Nephron progenitor cell (in vitro differentiated cells): ENCODE results near the gene LSM2.
"Not testable (repeated sequence)": the region's sequence is repeated elsewhere in the genome, so short reads cannot be mapped to it uniquely, and the experiment has no call there.

Experiments
- DNase-seq: peaks from one replicate; pipeline ENCODE4 v3.0.0; 2021
- H3K27ac Mint-ChIP-seq: 2 replicates; pipeline ENCODE4 v1.8.0; 2021; ENCODE audit warnings: mild to moderate bottlenecking, moderate library complexity, mixed read lengths
- H3K27me3 Mint-ChIP-seq: 2 replicates; pipeline ENCODE4 v1.8.0; 2021; ENCODE audit warnings: mild to moderate bottlenecking, low read depth, mixed read lengths; ENCODE audit not compliant: poor library complexity
- H3K36me3 Mint-ChIP-seq: 2 replicates; pipeline ENCODE4 v1.8.0; 2021; ENCODE audit warnings: low read depth, mixed read lengths
- H3K4me1 Mint-ChIP-seq: 2 replicates; pipeline ENCODE4 v1.8.0; 2021; ENCODE audit warnings: mixed read lengths
- H3K4me3 Mint-ChIP-seq: 2 replicates; pipeline ENCODE4 v1.8.0; 2021; ENCODE audit warnings: mild to moderate bottlenecking, moderate library complexity, mixed read lengths
- H3K9me3 Mint-ChIP-seq: 2 replicates; pipeline ENCODE4 v1.8.0; 2021; ENCODE audit warnings: mild to moderate bottlenecking, moderate library complexity, mixed read lengths
- TF ChIP-seq, protein P1 (sequence below): fragments of 200-600 bp; sonication (generic); IDR thresholded peaks from 2 replicates; pipeline ENCODE4 v1.5.0; 2021; ENCODE audit warnings: antibody characterized with exemption

LSM2 gene

GRCh38 chr6:31844507-31844906 lies 37.7 kb upstream of the LSM2 start:
- DNase-seq: no peak
- Mint-ChIP-seq H3K36me3 (peaks cover 22% of the 10 kb centered on the region), H3K9me3 (no peaks in the 10 kb centered on the region), H3K4me1 (peaks cover under 1% of the 10 kb centered on the region), H3K27ac (peak overlapping the region; percentile 59), H3K4me3 (no peak overlapping the region), H3K27me3 (peaks cover 9% of the 10 kb centered on the region)
- TF ChIP-seq, protein P1, sequence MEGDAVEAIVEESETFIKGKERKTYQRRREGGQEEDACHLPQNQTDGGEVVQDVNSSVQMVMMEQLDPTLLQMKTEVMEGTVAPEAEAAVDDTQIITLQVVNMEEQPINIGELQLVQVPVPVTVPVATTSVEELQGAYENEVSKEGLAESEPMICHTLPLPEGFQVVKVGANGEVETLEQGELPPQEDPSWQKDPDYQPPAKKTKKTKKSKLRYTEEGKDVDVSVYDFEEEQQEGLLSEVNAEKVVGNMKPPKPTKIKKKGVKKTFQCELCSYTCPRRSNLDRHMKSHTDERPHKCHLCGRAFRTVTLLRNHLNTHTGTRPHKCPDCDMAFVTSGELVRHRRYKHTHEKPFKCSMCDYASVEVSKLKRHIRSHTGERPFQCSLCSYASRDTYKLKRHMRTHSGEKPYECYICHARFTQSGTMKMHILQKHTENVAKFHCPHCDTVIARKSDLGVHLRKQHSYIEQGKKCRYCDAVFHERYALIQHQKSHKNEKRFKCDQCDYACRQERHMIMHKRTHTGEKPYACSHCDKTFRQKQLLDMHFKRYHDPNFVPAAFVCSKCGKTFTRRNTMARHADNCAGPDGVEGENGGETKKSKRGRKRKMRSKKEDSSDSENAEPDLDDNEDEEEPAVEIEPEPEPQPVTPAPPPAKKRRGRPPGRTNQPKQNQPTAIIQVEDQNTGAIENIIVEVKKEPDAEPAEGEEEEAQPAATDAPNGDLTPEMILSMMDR: no peak

DNA sequence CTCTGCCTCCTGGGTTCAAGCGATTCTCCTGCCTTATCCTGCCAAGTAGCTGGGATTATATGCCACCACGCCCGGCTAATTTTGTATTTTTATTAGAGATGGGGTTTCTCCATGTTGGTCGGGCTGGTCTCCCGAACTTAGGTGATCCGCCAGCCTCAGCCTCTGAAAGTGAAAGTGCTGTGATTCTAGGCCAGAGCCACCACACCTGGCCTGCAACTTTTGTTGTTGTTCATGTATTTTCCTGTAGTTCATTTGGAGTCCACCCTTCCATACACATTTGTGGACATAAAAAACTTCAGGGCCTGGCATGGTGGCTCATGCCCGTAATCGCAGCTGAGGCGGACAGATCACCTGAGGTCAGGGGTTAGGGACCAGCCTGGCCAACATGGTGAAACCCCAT lies 35.3 kb upstream of the LSM2 start:
- Mint-ChIP-seq H3K4me3 (no peak overlapping the region), H3K4me1 (peaks cover 15% of the 10 kb centered on the region), H3K9me3 (no peaks in the 10 kb centered on the region), H3K27ac (peak overlapping the region; percentile 51), H3K27me3 (peaks cover 6% of the 10 kb centered on the region), H3K36me3 (peaks cover 39% of the 10 kb centered on the region)
- TF ChIP-seq, protein P1: no peak
- DNase-seq: no peak

- DNase-seq, H3K9me3 Mint-ChIP-seq, H3K27me3 Mint-ChIP-seq, H3K27ac Mint-ChIP-seq: not testable (repeated sequence)
- Mint-ChIP-seq H3K4me1 (peaks cover 35% of the 10 kb centered on the region), H3K4me3 (peak overlapping the region; percentile 62), H3K36me3 (peaks cover 55% of the 10 kb centered on the region)
Observed at GRCh38 chr6:31839779-31840126, 33.0 kb upstream of the LSM2 start.

GRCh38 chr6:31838968-31839367 lies 32.2 kb upstream of the LSM2 start:
- Mint-ChIP-seq H3K4me3 (peak overlapping the region; percentile 62), H3K27me3 (peaks cover 8% of the 10 kb centered on the region), H3K36me3 (peaks cover 55% of the 10 kb centered on the region), H3K4me1 (peaks cover 42% of the 10 kb centered on the region), H3K9me3 (no peaks in the 10 kb centered on the region), H3K27ac (no peak overlapping the region)
- no peak for DNase-seq
- TF ChIP-seq, protein P1: no peak

GRCh38 chr6:31838114-31838553 lies 31.4 kb upstream of the LSM2 start:
- H3K4me3 Mint-ChIP-seq: peak overlapping the region; percentile 99
- H3K27ac Mint-ChIP-seq: not testable (repeated sequence)

DNA sequence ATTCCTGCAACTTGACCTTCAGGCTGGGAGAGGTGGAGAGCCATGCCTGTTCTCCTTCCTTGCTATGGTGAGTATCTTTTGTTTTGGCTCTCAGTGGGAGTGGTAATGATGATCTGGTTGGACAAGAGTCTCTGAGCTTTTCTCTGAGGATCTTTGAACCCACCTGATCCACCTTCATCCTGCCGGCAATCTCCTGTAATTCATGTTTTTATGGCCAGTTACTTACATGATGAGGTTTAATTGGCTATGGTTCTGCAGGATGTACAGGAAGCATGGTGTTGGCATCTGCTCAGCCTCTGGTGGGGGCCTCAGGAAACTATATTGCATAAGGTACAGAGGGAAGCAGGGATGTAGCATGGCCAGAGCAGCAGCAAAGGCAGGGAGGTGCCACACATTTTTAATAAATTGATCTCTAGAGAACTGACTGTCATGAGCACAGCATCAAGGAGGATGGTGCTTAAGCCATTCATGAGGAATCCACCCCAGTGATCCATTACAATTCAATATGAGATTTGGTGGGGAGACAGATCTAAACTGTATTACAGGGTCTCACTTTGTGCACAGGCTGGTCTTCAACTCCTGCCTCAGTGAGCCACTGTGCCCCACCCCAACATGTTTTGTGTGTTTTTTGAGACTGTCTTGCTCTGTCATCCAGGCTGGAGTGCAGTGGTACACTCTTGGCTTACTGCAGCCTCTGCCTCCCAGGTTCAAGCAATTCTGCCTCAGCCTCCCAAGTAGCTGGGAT lies 30.8 kb upstream of the LSM2 start:
- Mint-ChIP-seq H3K9me3 (no peaks in the 10 kb centered on the region), H3K27ac (peak overlapping the region; percentile 100), H3K4me3 (peak overlapping the region; percentile 99), H3K36me3 (peaks cover 55% of the 10 kb centered on the region), H3K27me3 (peaks cover 8% of the 10 kb centered on the region), H3K4me1 (peaks cover 42% of the 10 kb centered on the region)
- TF ChIP-seq, protein P1: no peak
- no peak for DNase-seq

More at GRCh38 chr6:31838114-31838553, 31.4 kb upstream of the LSM2 start:
- peaks cover 42% of the 10 kb centered on the region for H3K4me1 Mint-ChIP-seq
- DNase-seq, H3K27me3 Mint-ChIP-seq, H3K9me3 Mint-ChIP-seq: not testable (repeated sequence)
- H3K36me3 Mint-ChIP-seq: peaks cover 55% of the 10 kb centered on the region
